Measurements from ENCODE around the gene ABCA1.

DNA sequence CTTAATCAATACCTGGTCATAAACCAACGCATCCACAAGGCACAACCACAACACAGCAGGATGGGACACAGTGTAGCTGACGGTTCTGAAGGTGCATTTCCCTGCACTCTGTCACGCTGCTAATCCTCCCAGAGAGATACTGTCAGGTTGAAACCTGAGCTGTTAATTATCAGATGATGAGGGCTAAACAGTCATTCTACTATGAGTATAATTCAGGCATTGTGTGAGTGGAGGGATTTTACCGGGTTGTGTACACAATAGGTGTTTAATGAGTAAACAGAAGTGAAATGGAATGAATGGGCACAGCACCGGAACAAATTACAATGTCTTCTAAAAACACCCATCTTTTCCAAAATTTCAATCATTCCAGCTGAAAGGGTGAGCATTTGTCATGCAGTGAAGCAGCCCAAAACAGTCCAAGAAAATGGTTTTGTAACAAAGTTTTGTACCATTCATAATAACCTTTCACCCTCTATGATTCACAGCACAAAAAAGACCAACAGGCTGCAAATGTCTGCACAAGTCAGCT lies 71.5 kb downstream of the ABCA1 start:
- TF ChIP-seq, protein P1, sequence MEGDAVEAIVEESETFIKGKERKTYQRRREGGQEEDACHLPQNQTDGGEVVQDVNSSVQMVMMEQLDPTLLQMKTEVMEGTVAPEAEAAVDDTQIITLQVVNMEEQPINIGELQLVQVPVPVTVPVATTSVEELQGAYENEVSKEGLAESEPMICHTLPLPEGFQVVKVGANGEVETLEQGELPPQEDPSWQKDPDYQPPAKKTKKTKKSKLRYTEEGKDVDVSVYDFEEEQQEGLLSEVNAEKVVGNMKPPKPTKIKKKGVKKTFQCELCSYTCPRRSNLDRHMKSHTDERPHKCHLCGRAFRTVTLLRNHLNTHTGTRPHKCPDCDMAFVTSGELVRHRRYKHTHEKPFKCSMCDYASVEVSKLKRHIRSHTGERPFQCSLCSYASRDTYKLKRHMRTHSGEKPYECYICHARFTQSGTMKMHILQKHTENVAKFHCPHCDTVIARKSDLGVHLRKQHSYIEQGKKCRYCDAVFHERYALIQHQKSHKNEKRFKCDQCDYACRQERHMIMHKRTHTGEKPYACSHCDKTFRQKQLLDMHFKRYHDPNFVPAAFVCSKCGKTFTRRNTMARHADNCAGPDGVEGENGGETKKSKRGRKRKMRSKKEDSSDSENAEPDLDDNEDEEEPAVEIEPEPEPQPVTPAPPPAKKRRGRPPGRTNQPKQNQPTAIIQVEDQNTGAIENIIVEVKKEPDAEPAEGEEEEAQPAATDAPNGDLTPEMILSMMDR (IDR thresholded peaks at IDR 0.05), result no peak
- no peak for TF ChIP-seq POLR2A (IDR thresholded peaks at IDR 0.05)

Measured in Peyer's patch (tissue), 4 donors.